ENCODE results near the gene PTPRD. TPM values are rescaled to one million over a fixed set of nuclear protein-coding genes. Genes with fewer than 3 reads are reported as not detected.

Gene PTPRD
- total RNA-seq, 2 donors from 2014 or later: 97.4 to 101 TPM

GRCh38 chr9:8826281-8826680, 1786.5 kb downstream of the PTPRD start:
- Histone ChIP-seq H3K9ac (ENCODE audit: extremely low read depth, low read length, poor library complexity, severe bottlenecking) (no peak overlapping the region), H3K4me1 (ENCODE audit: control insufficient read depth, insufficient read depth, low read length) (no peaks in the 10 kb centered on the region), H3K27ac (ENCODE audit: low read depth, low read length) (no peak overlapping the region), H3K4me3 (ENCODE audit: low read length) (no peak overlapping the region), H3K9me3 (ENCODE audit: control insufficient read depth, low read length) (no peaks in the 10 kb centered on the region), H3K36me3 (ENCODE audit: control insufficient read depth, insufficient read depth, low read length) (no peaks in the 10 kb centered on the region), H3K27me3 (ENCODE audit: control insufficient read depth, insufficient read depth, low read length, poor library complexity, severe bottlenecking) (no peaks in the 10 kb centered on the region)
- Mint-ChIP-seq H3K36me3 (ENCODE audit: low read depth) (peaks cover 3% of the 10 kb centered on the region), H3K27ac (no peak overlapping the region), H3K9me3 (peaks cover 4% of the 10 kb centered on the region), H3K4me3 (no peak overlapping the region), H3K27me3 (ENCODE audit: insufficient read depth) (no peaks in the 10 kb centered on the region), H3K4me1 (peaks cover 25% of the 10 kb centered on the region)
- TF ChIP-seq, protein P1, sequence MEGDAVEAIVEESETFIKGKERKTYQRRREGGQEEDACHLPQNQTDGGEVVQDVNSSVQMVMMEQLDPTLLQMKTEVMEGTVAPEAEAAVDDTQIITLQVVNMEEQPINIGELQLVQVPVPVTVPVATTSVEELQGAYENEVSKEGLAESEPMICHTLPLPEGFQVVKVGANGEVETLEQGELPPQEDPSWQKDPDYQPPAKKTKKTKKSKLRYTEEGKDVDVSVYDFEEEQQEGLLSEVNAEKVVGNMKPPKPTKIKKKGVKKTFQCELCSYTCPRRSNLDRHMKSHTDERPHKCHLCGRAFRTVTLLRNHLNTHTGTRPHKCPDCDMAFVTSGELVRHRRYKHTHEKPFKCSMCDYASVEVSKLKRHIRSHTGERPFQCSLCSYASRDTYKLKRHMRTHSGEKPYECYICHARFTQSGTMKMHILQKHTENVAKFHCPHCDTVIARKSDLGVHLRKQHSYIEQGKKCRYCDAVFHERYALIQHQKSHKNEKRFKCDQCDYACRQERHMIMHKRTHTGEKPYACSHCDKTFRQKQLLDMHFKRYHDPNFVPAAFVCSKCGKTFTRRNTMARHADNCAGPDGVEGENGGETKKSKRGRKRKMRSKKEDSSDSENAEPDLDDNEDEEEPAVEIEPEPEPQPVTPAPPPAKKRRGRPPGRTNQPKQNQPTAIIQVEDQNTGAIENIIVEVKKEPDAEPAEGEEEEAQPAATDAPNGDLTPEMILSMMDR (conservative IDR thresholded peaks at IDR 0.05): no peak
- no peak for DNase-seq
- WGBS, 2 experiments (ENCODE audit: insufficient coverage in 1 of 2, insufficient read length in 1 of 2): 79 to 89% methylated on average over 2 of the region's 2 CpGs

GRCh38 chr9:8825585-8826147, 1787.1 kb downstream of the PTPRD start:
- Histone ChIP-seq H3K27me3 (ENCODE audit: control insufficient read depth, insufficient read depth, low read length, poor library complexity, severe bottlenecking) (no peaks in the 10 kb centered on the region), H3K4me1 (ENCODE audit: control insufficient read depth, insufficient read depth, low read length) (no peaks in the 10 kb centered on the region), H3K4me3 (ENCODE audit: low read length) (no peak overlapping the region), H3K36me3 (ENCODE audit: control insufficient read depth, insufficient read depth, low read length) (no peaks in the 10 kb centered on the region), H3K9ac (ENCODE audit: extremely low read depth, low read length, poor library complexity, severe bottlenecking) (no peak overlapping the region), H3K27ac (ENCODE audit: low read depth, low read length) (peak overlapping the region; percentile 26), H3K9me3 (ENCODE audit: control insufficient read depth, low read length) (no peaks in the 10 kb centered on the region)
- H3K27me3 Mint-ChIP-seq (ENCODE audit: insufficient read depth): no peaks in the 10 kb centered on the region
- H3K27ac Mint-ChIP-seq: no peak overlapping the region
- peaks cover 3% of the 10 kb centered on the region for H3K36me3 Mint-ChIP-seq (ENCODE audit: low read depth)
- WGBS, 2 experiments (ENCODE audit: insufficient coverage in 1 of 2, insufficient read length in 1 of 2): 71 to 100% methylated on average over 1 to 3 of the region's 3 CpGs
- peak; percentile 64 for DNase-seq
- TF ChIP-seq, protein P1 (conservative IDR thresholded peaks at IDR 0.05): no peak
- H3K4me1 Mint-ChIP-seq: peaks cover 27% of the 10 kb centered on the region
- H3K4me3 Mint-ChIP-seq: no peak overlapping the region
- H3K9me3 Mint-ChIP-seq: peaks cover 4% of the 10 kb centered on the region

DNA sequence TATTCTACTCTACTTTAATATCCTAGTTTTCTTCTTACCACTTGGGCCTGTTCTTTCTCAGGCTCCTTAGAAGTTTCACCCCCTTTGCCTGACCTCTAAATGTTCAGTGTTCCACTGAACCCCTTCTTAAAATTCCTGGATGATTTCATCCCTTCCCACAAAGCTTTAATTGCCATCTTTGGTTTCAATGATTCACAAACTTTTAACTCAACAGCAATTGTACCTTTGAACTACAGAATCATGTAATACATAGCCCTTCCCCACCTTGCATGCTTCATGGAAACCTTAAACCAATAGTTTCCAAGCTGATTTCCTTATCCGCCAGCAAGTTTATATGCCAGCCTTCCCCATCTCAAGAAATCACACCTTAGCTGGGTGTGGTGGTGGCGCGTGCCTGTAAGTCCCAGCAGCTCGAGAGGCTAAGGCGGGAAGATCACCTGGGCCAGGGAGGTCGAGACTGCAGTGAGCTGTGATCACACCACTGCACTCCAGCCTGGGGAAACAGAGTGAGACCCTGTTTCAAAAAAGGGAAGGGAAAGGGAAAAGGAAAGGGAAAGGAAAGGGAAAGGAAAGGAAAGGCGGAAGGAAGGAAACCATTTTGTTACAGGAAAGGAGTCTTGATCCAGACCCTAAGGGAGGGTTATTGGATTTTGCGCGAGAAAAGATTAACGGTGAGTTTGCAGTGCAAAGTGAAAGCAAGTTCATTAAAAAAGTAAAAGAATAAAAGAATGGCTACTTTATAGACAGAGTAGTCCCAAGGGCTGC, 1789.5 kb downstream of the PTPRD start:
- DNase-seq: no peak
- Mint-ChIP-seq H3K4me1 (peaks cover 27% of the 10 kb centered on the region), H3K4me3 (no peak overlapping the region), H3K36me3 (ENCODE audit: low read depth) (peaks cover 3% of the 10 kb centered on the region), H3K9me3 (peaks cover 4% of the 10 kb centered on the region), H3K27me3 (ENCODE audit: insufficient read depth) (no peaks in the 10 kb centered on the region), H3K27ac (peak overlapping the region; percentile 66)
- TF ChIP-seq, protein P1 (conservative IDR thresholded peaks at IDR 0.05): no peak
- no peaks in the 10 kb centered on the region for H3K4me1 ChIP-seq (ENCODE audit: control insufficient read depth, insufficient read depth, low read length)
- H3K27ac ChIP-seq (ENCODE audit: low read depth, low read length): no peak overlapping the region
- no peak overlapping the region for H3K9ac ChIP-seq (ENCODE audit: extremely low read depth, low read length, poor library complexity, severe bottlenecking)
- H3K27me3 ChIP-seq (ENCODE audit: control insufficient read depth, insufficient read depth, low read length, poor library complexity, severe bottlenecking): no peaks in the 10 kb centered on the region
- 96 to 99% methylated on average over 9 to 10 of the region's 10 CpGs for WGBS, 2 experiments (ENCODE audit: insufficient coverage in 1 of 2, insufficient read length in 1 of 2)
- no peaks in the 10 kb centered on the region for H3K9me3 ChIP-seq (ENCODE audit: control insufficient read depth, low read length)
- no peak overlapping the region for H3K4me3 ChIP-seq (ENCODE audit: low read length)
- H3K36me3 ChIP-seq (ENCODE audit: control insufficient read depth, insufficient read depth, low read length): no peaks in the 10 kb centered on the region

Data from endodermal cell (in vitro differentiated cells).